Neural progenitor cell (in vitro differentiated cells): ENCODE measurements around the gene SCG5. TPM values are rescaled to one million over a fixed set of nuclear protein-coding genes. Genes with fewer than 3 reads are reported as not detected.

ENCODE experiments used
- DNase-seq: peaks from one replicate; pipeline ENCODE4 v3.0.0-alpha.2; 2016; ENCODE audit warnings: low spot score
- H2AFZ ChIP-seq: fragments of 200-600 bp; sonication (generic); replicated peaks from 2 replicates; pipeline ENCODE4 v1.6.1; 2016; ENCODE audit warnings: antibody characterized with exemption
- H3F3A ChIP-seq: fragments of 200-600 bp; sonication (generic); 2 replicates; pipeline ENCODE4 v1.6.1; 2016; ENCODE audit warnings: antibody characterized with exemption, low read depth
- H3K27ac ChIP-seq: fragments of 200-600 bp; sonication (generic); 2 replicates; pipeline ENCODE4 v1.5.1; 2016; ENCODE audit warnings: mild to moderate bottlenecking
- H3K27me3 ChIP-seq: fragments of 200-600 bp; sonication (generic); 2 replicates; pipeline ENCODE4 v1.6.1; 2016; ENCODE audit warnings: mild to moderate bottlenecking, moderate library complexity
- H3K36me3 ChIP-seq: fragments of 200-600 bp; sonication (generic); 2 replicates; pipeline ENCODE4 v1.5.1; 2016
- H3K4me1 ChIP-seq: fragments of 200-600 bp; sonication (generic); 2 replicates; pipeline ENCODE4 v1.6.1; 2016; ENCODE audit warnings: mixed run types
- H3K4me2 ChIP-seq: fragments of 200-600 bp; sonication (generic); 2 replicates; pipeline ENCODE4 v1.6.1; 2016
- H3K4me3 ChIP-seq: fragments of 200-600 bp; sonication (generic); 2 replicates; pipeline ENCODE4 v1.5.1; 2016
- H3K79me2 ChIP-seq: fragments of 200-600 bp; sonication (generic); 2 replicates; pipeline ENCODE4 v1.6.1; 2016; ENCODE audit warnings: low read depth
- H3K9ac ChIP-seq: fragments of 200-600 bp; sonication (generic); 2 replicates; pipeline ENCODE4 v1.6.1; 2016
- H3K9me3 ChIP-seq: fragments of 200-600 bp; sonication (generic); 2 replicates; pipeline ENCODE4 v1.5.1; 2016; ENCODE audit warnings: low read depth
- H4K20me1 ChIP-seq: fragments of 200-600 bp; sonication (generic); 2 replicates; pipeline ENCODE4 v1.6.1; 2016; ENCODE audit warnings: low read depth
- H3K27ac Mint-ChIP-seq: 3 replicates; pipeline ENCODE4 v1.8.0; 2021; ENCODE audit warnings: mixed read lengths
- H3K27me3 Mint-ChIP-seq: 2 replicates; pipeline ENCODE4 v1.8.0; 2022; ENCODE audit warnings: low read depth, mild to moderate bottlenecking, inconsistent platforms, moderate library complexity, mixed read lengths; ENCODE audit not compliant: insufficient read depth
- H3K36me3 Mint-ChIP-seq: 3 replicates; pipeline ENCODE4 v1.8.0; 2021; ENCODE audit warnings: mixed read lengths
- H3K4me1 Mint-ChIP-seq: 3 replicates; pipeline ENCODE4 v1.8.0; 2021; ENCODE audit warnings: mixed read lengths
- H3K4me3 Mint-ChIP-seq: 3 replicates; pipeline ENCODE4 v1.8.0; 2021; ENCODE audit warnings: mild to moderate bottlenecking, moderate library complexity, mixed read lengths
- H3K9me3 Mint-ChIP-seq: 3 replicates; pipeline ENCODE4 v1.8.0; 2020; ENCODE audit warnings: mixed read lengths
- EZH2 ChIP-seq: fragments of 200-600 bp; sonication (generic); IDR thresholded peaks from 2 replicates; pipeline ENCODE4 v1.6.1; 2017; ENCODE audit warnings: antibody characterized with exemption, mild to moderate bottlenecking, moderate library complexity
- EZH2phosphoT487 ChIP-seq: fragments of 200-600 bp; sonication (generic); IDR thresholded peaks from 2 replicates; pipeline ENCODE4 v1.6.1; 2017; ENCODE audit warnings: antibody characterized with exemption
- total RNA-seq: library from RNA; depleted of rRNA; stranded (reverse); fragments of >200 nt; gene quantifications from 2 replicates; pipeline ENCODE4 v1.2.3, GENCODE V29; 2015; ENCODE audit warnings: low replicate concordance
- TF ChIP-seq, protein P1 (sequence below): fragments of 200-600 bp; sonication (generic); IDR thresholded peaks from 2 replicates; pipeline ENCODE4 v1.5.1; 2017; ENCODE audit warnings: antibody characterized with exemption, mild to moderate bottlenecking

The SCG5 gene
- total RNA-seq, 1 donor from 2014 or later: 101 TPM

DNA sequence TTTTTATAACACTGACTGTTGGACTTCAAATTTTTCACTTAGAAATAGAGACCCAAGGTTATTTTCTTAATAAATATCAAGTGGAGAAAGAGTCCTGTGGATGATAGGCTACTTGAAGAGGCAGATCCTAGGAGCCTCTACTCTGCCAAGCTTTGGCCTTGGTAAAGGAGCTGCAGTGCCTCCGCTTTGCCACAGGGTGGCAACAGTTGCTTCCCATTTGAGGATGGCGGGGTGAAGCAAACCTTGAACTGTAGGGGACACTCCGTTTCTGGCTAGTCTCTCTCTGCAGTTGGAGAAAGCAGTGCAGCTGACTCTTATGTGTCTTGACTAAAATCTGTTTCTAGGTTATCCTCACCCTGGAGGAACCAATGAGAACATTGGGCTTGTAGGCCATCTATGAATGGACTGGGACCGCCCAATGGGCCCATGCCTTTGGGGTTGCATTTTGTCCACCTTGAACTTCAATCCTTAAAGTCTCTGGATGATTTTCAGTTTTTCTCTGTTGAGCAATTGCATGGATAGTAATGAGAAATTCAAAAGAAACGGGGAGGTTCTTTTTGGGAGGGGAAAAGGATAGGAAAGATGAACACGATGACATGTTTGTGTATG, 9.8 kb downstream of the SCG5 start:
- no peaks in the 10 kb centered on the region for H3F3A ChIP-seq
- H3K4me3 ChIP-seq: no peak overlapping the region
- no peaks in the 10 kb centered on the region for H3K9me3 ChIP-seq
- no peaks in the 10 kb centered on the region for H3K9me3 Mint-ChIP-seq
- peaks cover 7% of the 10 kb centered on the region for H3K36me3 Mint-ChIP-seq
- no peak for TF ChIP-seq EZH2phosphoT487
- TF ChIP-seq, protein P1, sequence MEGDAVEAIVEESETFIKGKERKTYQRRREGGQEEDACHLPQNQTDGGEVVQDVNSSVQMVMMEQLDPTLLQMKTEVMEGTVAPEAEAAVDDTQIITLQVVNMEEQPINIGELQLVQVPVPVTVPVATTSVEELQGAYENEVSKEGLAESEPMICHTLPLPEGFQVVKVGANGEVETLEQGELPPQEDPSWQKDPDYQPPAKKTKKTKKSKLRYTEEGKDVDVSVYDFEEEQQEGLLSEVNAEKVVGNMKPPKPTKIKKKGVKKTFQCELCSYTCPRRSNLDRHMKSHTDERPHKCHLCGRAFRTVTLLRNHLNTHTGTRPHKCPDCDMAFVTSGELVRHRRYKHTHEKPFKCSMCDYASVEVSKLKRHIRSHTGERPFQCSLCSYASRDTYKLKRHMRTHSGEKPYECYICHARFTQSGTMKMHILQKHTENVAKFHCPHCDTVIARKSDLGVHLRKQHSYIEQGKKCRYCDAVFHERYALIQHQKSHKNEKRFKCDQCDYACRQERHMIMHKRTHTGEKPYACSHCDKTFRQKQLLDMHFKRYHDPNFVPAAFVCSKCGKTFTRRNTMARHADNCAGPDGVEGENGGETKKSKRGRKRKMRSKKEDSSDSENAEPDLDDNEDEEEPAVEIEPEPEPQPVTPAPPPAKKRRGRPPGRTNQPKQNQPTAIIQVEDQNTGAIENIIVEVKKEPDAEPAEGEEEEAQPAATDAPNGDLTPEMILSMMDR: peak; percentile 88
- no peaks in the 10 kb centered on the region for H3K27me3 ChIP-seq
- H3K27ac ChIP-seq: no peak overlapping the region
- H3K79me2 ChIP-seq: peaks cover 4% of the 10 kb centered on the region
- H3K27me3 Mint-ChIP-seq: no peaks in the 10 kb centered on the region
- peaks cover 10% of the 10 kb centered on the region for H4K20me1 ChIP-seq
- no peak overlapping the region for H3K4me2 ChIP-seq
- H3K4me1 Mint-ChIP-seq: peaks cover 5% of the 10 kb centered on the region
- no peak overlapping the region for H3K4me3 Mint-ChIP-seq
- H2AFZ ChIP-seq: no peak overlapping the region
- H3K4me1 ChIP-seq: peaks cover 4% of the 10 kb centered on the region
- no peaks in the 10 kb centered on the region for H3K36me3 ChIP-seq
- no peak overlapping the region for H3K9ac ChIP-seq
- H3K27ac Mint-ChIP-seq: no peak overlapping the region
- DNase-seq: peak; percentile 74

DNA sequence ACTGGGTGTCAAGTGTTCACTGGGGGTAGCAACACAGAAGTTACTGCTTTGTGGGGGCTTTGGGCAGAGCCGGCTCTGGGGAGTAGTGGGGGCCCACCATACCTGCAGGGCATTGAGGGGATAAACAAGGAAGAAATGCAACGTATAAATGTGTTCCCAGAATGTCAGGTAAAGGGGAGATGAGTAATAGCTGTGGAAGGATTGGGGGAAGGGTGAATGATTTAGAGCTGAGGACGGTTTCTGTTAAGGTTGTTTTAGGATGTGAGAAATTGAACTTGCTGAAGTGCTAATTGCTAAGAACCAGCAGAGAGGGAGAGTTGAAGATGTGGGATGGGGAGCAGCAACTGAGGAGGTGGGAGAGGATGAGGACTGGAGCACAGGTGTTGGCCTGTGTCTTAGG, 10.7 kb downstream of the SCG5 start:
- Mint-ChIP-seq H3K4me1 (peaks cover 4% of the 10 kb centered on the region), H3K27ac (peak overlapping the region; percentile 12)

DNA sequence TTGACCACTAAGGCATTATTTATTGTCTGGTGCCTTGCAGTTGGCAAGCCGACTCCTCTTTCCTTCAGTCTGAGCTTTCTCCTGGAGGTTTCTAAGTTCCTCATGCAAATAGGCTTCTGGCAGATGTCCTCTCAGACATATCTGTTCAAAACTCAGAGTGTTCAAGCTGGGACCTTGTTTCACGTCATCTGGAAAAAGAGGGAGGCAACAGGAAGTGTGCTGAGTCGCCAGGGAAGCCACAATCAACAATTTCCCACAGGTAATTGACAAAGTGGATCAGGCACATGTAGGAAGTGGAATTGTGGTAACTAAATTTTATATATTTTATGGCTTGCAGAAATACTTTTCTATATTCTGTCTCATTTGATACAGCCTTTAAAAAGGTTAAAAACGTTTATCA, 14.6 kb downstream of the SCG5 start:
- no peak for TF ChIP-seq EZH2phosphoT487
- TF ChIP-seq EZH2: no peak
- TF ChIP-seq, protein P1: no peak
- H3K9me3 Mint-ChIP-seq: no peaks in the 10 kb centered on the region

More for the DNA sequence above, 10.7 kb downstream of the SCG5 start:
- DNase-seq: no peak
- H3K27me3 ChIP-seq: no peaks in the 10 kb centered on the region
- no peak overlapping the region for H2AFZ ChIP-seq
- peaks cover 10% of the 10 kb centered on the region for H4K20me1 ChIP-seq
- H3K36me3 ChIP-seq: no peaks in the 10 kb centered on the region
- no peak overlapping the region for H3K4me3 ChIP-seq
- no peak overlapping the region for H3K27ac ChIP-seq
- H3F3A ChIP-seq: no peaks in the 10 kb centered on the region
- peaks cover 4% of the 10 kb centered on the region for H3K79me2 ChIP-seq
- no peak overlapping the region for H3K9ac ChIP-seq
- no peak overlapping the region for H3K4me2 ChIP-seq
- Mint-ChIP-seq H3K9me3 (no peaks in the 10 kb centered on the region), H3K27me3 (no peaks in the 10 kb centered on the region), H3K4me3 (no peak overlapping the region), H3K36me3 (peaks cover 7% of the 10 kb centered on the region)
- TF ChIP-seq, protein P1: no peak
- TF ChIP-seq EZH2 (no peak), EZH2phosphoT487 (no peak)
- H3K9me3 ChIP-seq: no peaks in the 10 kb centered on the region
- H3K4me1 ChIP-seq: no peaks in the 10 kb centered on the region

More for the DNA sequence above, 14.6 kb downstream of the SCG5 start:
- Mint-ChIP-seq H3K36me3 (no peaks in the 10 kb centered on the region), H3K27ac (no peak overlapping the region), H3K4me3 (no peak overlapping the region), H3K27me3 (no peaks in the 10 kb centered on the region), H3K4me1 (peaks cover 10% of the 10 kb centered on the region)
- no peaks in the 10 kb centered on the region for H3F3A ChIP-seq
- no peaks in the 10 kb centered on the region for H3K9me3 ChIP-seq
- H3K36me3 ChIP-seq: no peaks in the 10 kb centered on the region
- no peak overlapping the region for H3K4me3 ChIP-seq
- peaks cover 4% of the 10 kb centered on the region for H3K79me2 ChIP-seq
- H3K27ac ChIP-seq: no peak overlapping the region
- no peaks in the 10 kb centered on the region for H3K4me1 ChIP-seq
- no peak overlapping the region for H3K4me2 ChIP-seq
- DNase-seq: no peak
- H2AFZ ChIP-seq: no peak overlapping the region
- no peaks in the 10 kb centered on the region for H3K27me3 ChIP-seq
- no peak overlapping the region for H3K9ac ChIP-seq
- peaks cover 10% of the 10 kb centered on the region for H4K20me1 ChIP-seq
